Keratinocyte (primary cell): ENCODE data around the gene PANX2.

Experiments used
- CTCF ChIP-seq, 3 experiments: IDR thresholded peaks in 1 of 3; conservative IDR thresholded peaks in 1 of 3; optimal IDR thresholded peaks in 1 of 3; 2 replicates in 2 of 3; 3 replicates in 1 of 3; pipeline versions ENCODE3 to v1.5.1; 2011; ENCODE audit warnings: low read length in 3 of 3, mild to moderate bottlenecking in 3 of 3, moderate library complexity in 2 of 3, control low read depth in 1 of 3, inconsistent platforms in 1 of 3; ENCODE audit not compliant: insufficient read depth in 2 of 3; ENCODE audit errors: extremely low read depth in 1 of 3
- EZH2 ChIP-seq: IDR thresholded peaks from one replicate; pipeline ENCODE4 v1.6.1; 2012; ENCODE audit warnings: inconsistent platforms, mild to moderate bottlenecking, low read length, moderate library complexity

DNA sequence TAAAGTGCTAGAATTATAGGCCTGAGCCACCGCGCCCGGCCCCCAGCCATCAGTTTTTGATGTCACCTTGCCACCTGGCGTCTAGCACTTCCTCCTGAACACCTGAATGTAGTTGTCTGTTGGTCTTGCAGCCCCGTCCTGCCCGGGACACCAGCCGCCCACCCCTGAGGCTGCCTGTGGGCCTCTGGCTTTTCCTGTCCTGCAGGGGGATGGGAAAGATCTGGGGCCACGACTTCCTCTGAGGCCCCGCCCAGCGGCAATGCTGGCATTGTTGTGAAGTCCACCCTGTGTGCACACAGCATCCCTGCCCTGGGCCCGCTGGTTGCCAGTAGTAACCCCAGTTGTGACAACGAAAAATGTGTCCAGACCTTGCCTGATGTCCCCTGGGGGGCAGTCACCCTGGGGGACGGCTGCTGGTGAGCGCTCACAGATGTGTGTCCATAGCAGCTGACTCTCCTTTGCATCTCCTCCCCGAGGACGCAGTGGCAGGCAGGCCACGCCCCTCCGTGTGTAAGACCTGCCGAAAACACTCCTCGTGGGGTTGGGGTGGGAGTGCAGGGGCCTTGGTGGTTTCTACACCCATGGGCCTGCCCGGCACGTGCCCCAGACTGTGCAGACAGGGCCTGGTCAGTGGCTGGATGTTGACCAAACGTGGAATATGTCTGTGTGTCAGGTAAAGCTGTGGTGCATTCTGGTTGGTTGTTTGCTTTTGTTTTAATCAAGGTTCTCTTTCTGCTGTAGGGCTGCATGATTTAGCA, 37.0 kb downstream of the PANX2 start:
- no peak for TF ChIP-seq CTCF (optimal IDR thresholded peaks at IDR 0.05 in 1 of 3, IDR thresholded peaks at IDR 0.05 in 1 of 3, conservative IDR thresholded peaks at IDR 0.05 in 1 of 3; ENCODE audit: extremely low read depth in 1 of 3, insufficient read depth in 2 of 3, low read length in 3 of 3)
- TF ChIP-seq EZH2, result no peak
